ENCODE results near the gene MBNL2.

Gene MBNL2

GRCh38 chr13:97255515-97256021 is 33.4 kb downstream of the MBNL2 start:
- no peak for DNase-seq

GRCh38 chr13:97256343-97256783 is 34.2 kb downstream of the MBNL2 start:
- DNase-seq, result no peak

GRCh38 chr13:97257228-97257755 is 35.2 kb downstream of the MBNL2 start:
- no peak for DNase-seq

GRCh38 chr13:97257800-97258799 is 36.0 kb downstream of the MBNL2 start:
- no peak for DNase-seq

GRCh38 chr13:97258801-97259200 is 36.7 kb downstream of the MBNL2 start:
- no peak for DNase-seq

- DNase-seq, result no peak
These were observed 37.3 kb downstream of the MBNL2 start for GRCh38 chr13:97259410-97259797.

- no peak for DNase-seq
These were observed 37.9 kb downstream of the MBNL2 start for GRCh38 chr13:97259798-97260714.

- no peak for DNase-seq
These were observed 39.3 kb downstream of the MBNL2 start for GRCh38 chr13:97261254-97262005.

- no peak for DNase-seq
These were observed 39.9 kb downstream of the MBNL2 start for GRCh38 chr13:97262058-97262457.

- DNase-seq, result no peak
These were observed 41.0 kb downstream of the MBNL2 start for GRCh38 chr13:97263160-97263559.

- DNase-seq, result no peak
These were observed 42.5 kb downstream of the MBNL2 start for GRCh38 chr13:97264663-97265062.

GRCh38 chr13:97266332-97266731 is 44.2 kb downstream of the MBNL2 start:
- no peak for DNase-seq

GRCh38 chr13:97266772-97267417 is 44.8 kb downstream of the MBNL2 start:
- DNase-seq, result no peak

GRCh38 chr13:97267418-97268059 is 45.4 kb downstream of the MBNL2 start:
- DNase-seq, result no peak

GRCh38 chr13:97268772-97269171 is 46.6 kb downstream of the MBNL2 start:
- DNase-seq, result no peak

GRCh38 chr13:97269603-97270002 is 47.5 kb downstream of the MBNL2 start:
- DNase-seq, result no peak

- no peak for DNase-seq
These were observed 50.4 kb downstream of the MBNL2 start for GRCh38 chr13:97272526-97272925.

- DNase-seq, result no peak
These were observed 51.3 kb downstream of the MBNL2 start for GRCh38 chr13:97273341-97273831.

- no peak for DNase-seq
These were observed 52.9 kb downstream of the MBNL2 start for GRCh38 chr13:97274829-97275649.

Measured in NCI-H1092 treated with DMSO at 0.1 percent for 48 hours (cell line).